ENCODE data around the gene ILF3.

DNA sequence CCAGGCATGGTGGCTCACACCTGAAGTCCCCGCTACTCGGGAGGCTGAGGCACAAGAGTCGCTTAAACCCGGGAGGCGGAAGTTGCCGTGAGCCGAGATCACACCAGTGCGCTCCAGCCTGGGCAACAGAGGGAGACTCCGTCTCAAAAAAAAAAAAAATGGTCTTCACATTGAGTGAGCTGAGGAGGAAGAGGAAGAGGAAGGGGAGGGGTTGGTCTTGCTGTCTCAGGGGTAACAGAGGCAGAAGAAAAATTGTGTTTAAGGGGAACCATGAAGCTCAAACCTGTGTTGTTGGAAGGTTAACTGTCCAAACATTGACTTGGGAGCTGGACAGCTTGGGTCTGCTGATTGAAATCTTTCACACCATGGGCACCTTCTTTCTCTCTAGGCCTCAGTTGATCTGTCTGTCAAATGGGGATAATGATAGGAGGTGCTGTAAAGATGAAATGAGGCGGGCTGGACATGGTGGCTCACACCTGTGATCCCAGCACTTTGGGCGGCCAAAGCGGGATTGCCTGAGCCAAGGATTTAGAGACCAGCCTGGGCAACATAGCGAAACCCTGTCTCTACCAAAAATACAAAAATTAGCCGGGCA is 38.6 kb upstream of the ILF3 start:
- TF ChIP-seq ZNF274 (IDR thresholded peaks at IDR 0.05; ENCODE audit: low read depth, low read length) (no peak), YY1 (IDR thresholded peaks at IDR 0.05; ENCODE audit: insufficient read depth, insufficient read length) (no peak), SUZ12 (IDR thresholded peaks at IDR 0.05; ENCODE audit: extremely low read depth, insufficient read depth, insufficient read length) (no peak)

Measured in NT2/D1 (cell line).